Mesothelial cell of epicardium (in vitro differentiated cells): Measurements from ENCODE around the gene PAAF1. TPM values are rescaled to one million over a fixed set of nuclear protein-coding genes. Genes with fewer than 3 reads are reported as not detected.

ENCODE experiments used
- DNase-seq, 2 experiments: peaks; one replicate each; pipeline ENCODE4 v3.0.0; 2021; ENCODE audit warnings: low spot score in 2 of 2; ENCODE audit not compliant: unreplicated experiment in 2 of 2
- H3K27ac Mint-ChIP-seq: 2 replicates; pipeline ENCODE4 v1.8.0; 2021; ENCODE audit warnings: mixed read lengths
- H3K27me3 Mint-ChIP-seq: 2 replicates; pipeline ENCODE4 v1.8.0; 2021; ENCODE audit warnings: low read depth, mixed read lengths
- H3K36me3 Mint-ChIP-seq: 2 replicates; pipeline ENCODE4 v1.8.0; 2021; ENCODE audit warnings: mixed read lengths
- H3K4me1 Mint-ChIP-seq: 2 replicates; pipeline ENCODE4 v1.8.0; 2021; ENCODE audit warnings: mixed read lengths
- H3K4me3 Mint-ChIP-seq: 2 replicates; pipeline ENCODE4 v1.8.0; 2021; ENCODE audit warnings: mild to moderate bottlenecking, moderate library complexity, mixed read lengths
- H3K9me3 Mint-ChIP-seq: 2 replicates; pipeline ENCODE4 v1.8.0; 2021; ENCODE audit warnings: mixed read lengths
- total RNA-seq: library from RNA; stranded (reverse); gene quantifications from 3 replicates; pipeline ENCODE4 v1.2.1, GENCODE V29; 2021
- TF ChIP-seq, protein P1 (sequence below): fragments of 200-600 bp; sonication (generic); IDR thresholded peaks from one replicate; pipeline ENCODE4 v1.5.0; 2021; ENCODE audit warnings: antibody characterized with exemption; ENCODE audit not compliant: unreplicated experiment

The PAAF1 gene
- total RNA-seq, 1 donor from 2014 or later: 34.6 TPM

DNA sequence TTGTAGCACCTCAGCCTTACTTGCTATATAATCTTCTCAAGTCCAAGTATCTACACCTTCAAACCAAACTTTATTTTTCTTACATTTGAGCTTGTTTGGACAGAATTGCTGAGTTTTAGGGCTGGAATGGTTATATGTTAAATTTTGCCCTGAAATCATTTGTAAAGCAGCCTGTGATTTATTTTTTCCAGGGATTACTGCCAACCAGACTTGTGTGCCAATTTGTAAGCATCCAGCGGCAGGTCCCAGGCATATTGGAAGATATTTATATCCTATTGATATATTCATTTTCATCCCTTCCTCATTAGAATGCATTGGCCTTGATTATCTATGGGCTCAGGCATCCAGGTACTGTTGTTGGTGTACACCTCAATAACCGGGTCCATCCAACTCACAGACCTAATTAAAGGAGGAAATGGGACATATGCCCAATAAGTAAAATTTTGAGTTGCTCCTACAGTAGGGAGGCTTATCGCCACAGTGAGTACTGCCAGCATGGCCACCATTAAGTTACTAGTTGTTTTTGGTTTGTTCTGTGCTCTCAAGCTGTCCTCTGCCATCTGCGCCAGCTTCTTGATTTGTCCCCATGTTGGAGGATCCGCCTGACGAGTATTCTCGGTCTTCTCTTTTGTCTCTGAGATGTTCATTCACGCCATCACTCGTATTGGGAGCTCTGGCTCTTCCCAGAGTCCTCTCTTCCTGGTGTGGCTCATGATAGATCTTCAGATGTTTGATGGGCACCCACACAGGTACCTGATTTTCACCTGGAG, 64.2 kb downstream of the PAAF1 start:
- Mint-ChIP-seq H3K9me3 (peaks cover 40% of the 10 kb centered on the region), H3K4me3 (no peak overlapping the region), H3K27ac (no peak overlapping the region), H3K4me1 (no peaks in the 10 kb centered on the region), H3K36me3 (peaks cover 29% of the 10 kb centered on the region), H3K27me3 (no peaks in the 10 kb centered on the region)
- TF ChIP-seq, protein P1, sequence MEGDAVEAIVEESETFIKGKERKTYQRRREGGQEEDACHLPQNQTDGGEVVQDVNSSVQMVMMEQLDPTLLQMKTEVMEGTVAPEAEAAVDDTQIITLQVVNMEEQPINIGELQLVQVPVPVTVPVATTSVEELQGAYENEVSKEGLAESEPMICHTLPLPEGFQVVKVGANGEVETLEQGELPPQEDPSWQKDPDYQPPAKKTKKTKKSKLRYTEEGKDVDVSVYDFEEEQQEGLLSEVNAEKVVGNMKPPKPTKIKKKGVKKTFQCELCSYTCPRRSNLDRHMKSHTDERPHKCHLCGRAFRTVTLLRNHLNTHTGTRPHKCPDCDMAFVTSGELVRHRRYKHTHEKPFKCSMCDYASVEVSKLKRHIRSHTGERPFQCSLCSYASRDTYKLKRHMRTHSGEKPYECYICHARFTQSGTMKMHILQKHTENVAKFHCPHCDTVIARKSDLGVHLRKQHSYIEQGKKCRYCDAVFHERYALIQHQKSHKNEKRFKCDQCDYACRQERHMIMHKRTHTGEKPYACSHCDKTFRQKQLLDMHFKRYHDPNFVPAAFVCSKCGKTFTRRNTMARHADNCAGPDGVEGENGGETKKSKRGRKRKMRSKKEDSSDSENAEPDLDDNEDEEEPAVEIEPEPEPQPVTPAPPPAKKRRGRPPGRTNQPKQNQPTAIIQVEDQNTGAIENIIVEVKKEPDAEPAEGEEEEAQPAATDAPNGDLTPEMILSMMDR: no peak
- DNase-seq: no peak

DNA sequence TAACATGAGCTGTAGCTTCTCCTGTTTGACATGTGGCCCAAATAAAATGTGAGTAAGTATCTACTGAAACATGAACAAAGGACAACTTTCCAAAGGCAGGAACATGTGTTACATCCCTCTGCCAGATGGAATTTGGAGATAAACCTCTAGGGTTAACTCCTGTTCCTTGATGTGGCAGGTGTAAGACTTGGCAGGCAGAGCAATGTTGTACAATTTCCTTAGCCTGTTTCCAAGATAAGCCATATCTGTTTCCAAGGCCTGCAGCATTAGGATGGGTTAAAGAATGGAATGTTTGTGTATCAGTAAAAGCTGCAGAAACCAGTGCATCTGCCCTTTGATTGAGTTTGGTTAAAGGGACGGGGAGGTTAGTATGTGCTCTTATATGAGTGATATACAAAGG, 65.2 kb downstream of the PAAF1 start:
- Mint-ChIP-seq H3K4me1 (no peaks in the 10 kb centered on the region), H3K9me3 (peaks cover 49% of the 10 kb centered on the region), H3K27ac (no peak overlapping the region), H3K4me3 (no peak overlapping the region), H3K36me3 (peaks cover 37% of the 10 kb centered on the region), H3K27me3 (no peaks in the 10 kb centered on the region)
- DNase-seq: no peak
- TF ChIP-seq, protein P1: no peak

DNA sequence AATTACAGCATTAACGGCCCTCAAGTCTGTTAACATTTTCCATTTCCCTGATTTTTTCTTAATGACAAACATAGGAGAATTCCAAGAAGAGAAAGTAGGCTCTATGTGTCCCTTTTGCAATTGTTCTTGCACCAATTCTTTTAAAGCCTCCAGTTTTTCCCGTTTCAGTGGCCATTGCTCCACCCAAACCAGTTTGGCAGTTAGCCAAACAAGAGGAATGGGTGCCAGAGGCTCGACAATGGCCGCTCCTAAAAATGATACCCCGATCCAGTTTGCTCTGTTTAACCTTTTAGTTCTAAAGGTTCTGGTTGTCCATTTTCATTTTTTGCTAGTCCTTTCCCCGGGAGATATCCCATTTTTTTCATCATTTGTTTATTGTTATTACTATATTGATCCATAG, 67.3 kb downstream of the PAAF1 start:
- Mint-ChIP-seq H3K4me3 (no peak overlapping the region), H3K27ac (no peak overlapping the region), H3K36me3 (peaks cover 35% of the 10 kb centered on the region), H3K9me3 (peaks cover 48% of the 10 kb centered on the region), H3K4me1 (no peaks in the 10 kb centered on the region), H3K27me3 (no peaks in the 10 kb centered on the region)
- no peak for DNase-seq
- TF ChIP-seq, protein P1: no peak

DNA sequence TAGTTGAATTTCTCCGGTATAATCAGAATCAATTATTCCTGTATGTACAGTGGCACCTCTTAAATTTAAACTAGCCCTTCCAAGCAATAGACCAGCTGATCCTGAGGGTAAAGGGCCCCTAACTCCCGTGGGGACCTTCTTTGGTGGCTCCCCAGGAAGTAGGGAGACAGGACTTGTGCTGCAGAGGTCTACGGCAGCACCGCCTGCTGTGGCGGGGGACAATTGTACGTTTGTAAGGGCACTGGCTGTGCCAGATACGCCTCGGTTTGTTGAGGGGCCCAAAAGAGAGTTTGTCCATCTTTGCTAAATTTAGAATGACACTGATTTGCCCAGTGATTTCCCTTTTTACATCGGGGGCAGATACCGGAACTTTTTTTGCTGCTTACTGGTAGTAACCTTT, 68.1 kb downstream of the PAAF1 start:
- TF ChIP-seq, protein P1: no peak
- no peak overlapping the region for H3K4me3 Mint-ChIP-seq
- no peak for DNase-seq

DNA sequence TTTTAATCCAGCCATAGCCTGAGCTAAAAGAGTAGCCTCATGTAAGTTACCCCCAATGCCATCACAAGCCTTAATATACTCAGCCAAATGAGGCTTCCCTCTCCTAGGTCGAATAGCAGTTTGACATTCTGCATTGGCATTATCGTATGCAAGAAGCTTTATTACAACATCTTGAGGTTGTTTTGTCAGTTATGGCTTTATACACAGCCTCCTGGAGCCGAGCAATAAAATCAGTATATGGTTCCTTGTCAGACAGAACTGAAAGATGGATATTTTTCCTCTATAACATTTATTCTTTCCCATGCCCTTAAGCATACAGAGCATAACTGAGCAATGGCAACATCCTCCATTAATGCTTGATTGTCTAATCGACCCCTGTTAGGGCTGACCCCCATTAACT, 68.6 kb downstream of the PAAF1 start:
- TF ChIP-seq, protein P1: no peak
- DNase-seq: no peak
- peaks cover 35% of the 10 kb centered on the region for H3K9me3 Mint-ChIP-seq
- H3K4me1 Mint-ChIP-seq: no peaks in the 10 kb centered on the region
- H3K4me3 Mint-ChIP-seq: no peak overlapping the region
- H3K27me3 Mint-ChIP-seq: no peaks in the 10 kb centered on the region
- H3K36me3 Mint-ChIP-seq: peaks cover 30% of the 10 kb centered on the region
- no peak overlapping the region for H3K27ac Mint-ChIP-seq

More for the DNA sequence above, 68.1 kb downstream of the PAAF1 start:
- no peak overlapping the region for H3K27ac Mint-ChIP-seq
- peaks cover 34% of the 10 kb centered on the region for H3K36me3 Mint-ChIP-seq
- peaks cover 40% of the 10 kb centered on the region for H3K9me3 Mint-ChIP-seq
- no peaks in the 10 kb centered on the region for H3K27me3 Mint-ChIP-seq
- H3K4me1 Mint-ChIP-seq: no peaks in the 10 kb centered on the region
